Measurements from ENCODE around the gene MEPCE. TPM values are rescaled to one million over a fixed set of nuclear protein-coding genes. Genes with fewer than 3 reads are reported as not detected.

Gene MEPCE
- total and polyA plus RNA-seq, 9 of the 15 experiments (the other 6 are each of a cell fraction or from before 2014, with no cell fraction given) = 10.9 to 76.3 (median 44.1) TPM

DNA sequence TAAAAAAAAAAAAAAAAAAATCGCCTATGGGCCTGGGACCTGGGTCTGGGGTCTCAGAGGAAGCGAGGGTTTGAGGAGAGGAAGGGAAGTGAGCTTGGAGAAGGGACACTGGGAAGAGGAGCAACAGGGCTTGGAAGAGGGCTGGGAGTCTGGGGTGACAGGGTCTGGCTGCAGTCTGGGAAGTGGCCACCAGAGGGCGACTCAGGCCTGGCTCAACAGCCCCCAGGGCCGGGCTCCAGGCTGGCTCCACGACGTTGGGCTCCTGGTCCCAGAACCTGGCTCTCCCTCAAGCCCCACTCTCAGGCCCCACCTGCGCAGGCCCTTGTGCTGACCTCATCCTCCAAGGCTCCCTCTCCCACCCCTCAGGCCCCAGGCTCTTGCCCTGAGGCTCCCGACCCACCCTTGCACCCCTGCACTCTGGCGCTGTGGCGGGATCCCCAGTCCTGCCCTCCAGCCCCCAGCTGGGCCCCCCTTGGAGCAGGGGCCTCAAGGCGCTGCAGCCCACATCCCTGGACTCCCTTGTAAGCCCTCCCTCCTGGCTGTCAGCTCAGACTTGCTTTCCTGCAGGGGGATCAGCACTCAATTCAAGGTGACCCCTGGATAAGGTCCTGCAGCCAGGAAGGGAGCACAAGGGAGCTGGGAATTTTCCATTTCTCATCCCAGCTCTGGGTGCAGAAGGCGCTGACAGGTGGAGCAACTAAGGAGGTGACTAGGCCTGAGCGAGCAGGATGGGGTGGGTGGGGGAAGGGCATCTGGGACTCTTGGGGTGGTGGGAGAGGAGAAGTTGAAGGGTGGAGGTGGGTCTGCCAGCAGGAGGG is 39.8 kb downstream of the MEPCE start (continued):
- TF ChIP-seq RUNX1 (IDR thresholded peaks at IDR 0.05; ENCODE audit: low read depth) (no peak), SMC3 (conservative IDR thresholded peaks at IDR 0.05; ENCODE audit: insufficient read depth, low read depth, low read length) (peak; percentile 98), JUNB (CRISPR knock-in tag; conservative IDR thresholded peaks at IDR 0.05) (no peak), MCM7 (IDR thresholded peaks at IDR 0.05) (no peak), LEF1 (IDR thresholded peaks at IDR 0.05) (no peak), BHLHE40 (IDR thresholded peaks at IDR 0.05; ENCODE audit: low read length) (no peak), NCOR1 (IDR thresholded peaks at IDR 0.05) (no peak), HCFC1 (IDR thresholded peaks at IDR 0.05; ENCODE audit: low read depth, low read length) (peak; percentile 19; the same call in 1 of the 2 replicates), ZNF384 (IDR thresholded peaks at IDR 0.05; ENCODE audit: low read depth, low read length) (no peak), FUS (optimal IDR thresholded peaks at IDR 0.05; ENCODE audit: low read depth, low read length) (no peak), ZNF830 (CRISPR knock-in tag; IDR thresholded peaks at IDR 0.05) (no peak), MTA1 (IDR thresholded peaks at IDR 0.05; ENCODE audit: borderline replicate concordance) (no peak), ZNF174 (CRISPR knock-in tag; IDR thresholded peaks at IDR 0.05) (no peak), ARID2 (IDR thresholded peaks at IDR 0.05) (peak; percentile 52; the same call in 1 of the 2 replicates), ZNF212 (CRISPR knock-in tag; IDR thresholded peaks at IDR 0.05) (no peak)
- TF ChIP-seq, protein P1, sequence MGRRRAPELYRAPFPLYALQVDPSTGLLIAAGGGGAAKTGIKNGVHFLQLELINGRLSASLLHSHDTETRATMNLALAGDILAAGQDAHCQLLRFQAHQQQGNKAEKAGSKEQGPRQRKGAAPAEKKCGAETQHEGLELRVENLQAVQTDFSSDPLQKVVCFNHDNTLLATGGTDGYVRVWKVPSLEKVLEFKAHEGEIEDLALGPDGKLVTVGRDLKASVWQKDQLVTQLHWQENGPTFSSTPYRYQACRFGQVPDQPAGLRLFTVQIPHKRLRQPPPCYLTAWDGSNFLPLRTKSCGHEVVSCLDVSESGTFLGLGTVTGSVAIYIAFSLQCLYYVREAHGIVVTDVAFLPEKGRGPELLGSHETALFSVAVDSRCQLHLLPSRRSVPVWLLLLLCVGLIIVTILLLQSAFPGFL (CRISPR knock-in tag; IDR thresholded peaks at IDR 0.05) = no peak
- TF ChIP-seq, protein P2, sequence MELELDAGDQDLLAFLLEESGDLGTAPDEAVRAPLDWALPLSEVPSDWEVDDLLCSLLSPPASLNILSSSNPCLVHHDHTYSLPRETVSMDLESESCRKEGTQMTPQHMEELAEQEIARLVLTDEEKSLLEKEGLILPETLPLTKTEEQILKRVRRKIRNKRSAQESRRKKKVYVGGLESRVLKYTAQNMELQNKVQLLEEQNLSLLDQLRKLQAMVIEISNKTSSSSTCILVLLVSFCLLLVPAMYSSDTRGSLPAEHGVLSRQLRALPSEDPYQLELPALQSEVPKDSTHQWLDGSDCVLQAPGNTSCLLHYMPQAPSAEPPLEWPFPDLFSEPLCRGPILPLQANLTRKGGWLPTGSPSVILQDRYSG (tag; conservative IDR thresholded peaks at IDR 0.05; ENCODE audit: low read depth) = no peak
- TF ChIP-seq, protein P3, sequence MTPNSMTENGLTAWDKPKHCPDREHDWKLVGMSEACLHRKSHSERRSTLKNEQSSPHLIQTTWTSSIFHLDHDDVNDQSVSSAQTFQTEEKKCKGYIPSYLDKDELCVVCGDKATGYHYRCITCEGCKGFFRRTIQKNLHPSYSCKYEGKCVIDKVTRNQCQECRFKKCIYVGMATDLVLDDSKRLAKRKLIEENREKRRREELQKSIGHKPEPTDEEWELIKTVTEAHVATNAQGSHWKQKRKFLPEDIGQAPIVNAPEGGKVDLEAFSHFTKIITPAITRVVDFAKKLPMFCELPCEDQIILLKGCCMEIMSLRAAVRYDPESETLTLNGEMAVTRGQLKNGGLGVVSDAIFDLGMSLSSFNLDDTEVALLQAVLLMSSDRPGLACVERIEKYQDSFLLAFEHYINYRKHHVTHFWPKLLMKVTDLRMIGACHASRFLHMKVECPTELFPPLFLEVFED (CRISPR knock-in tag; conservative IDR thresholded peaks at IDR 0.05) = no peak; the same call in 1 of the 2 replicates
- TF ChIP-seq, protein P4, sequence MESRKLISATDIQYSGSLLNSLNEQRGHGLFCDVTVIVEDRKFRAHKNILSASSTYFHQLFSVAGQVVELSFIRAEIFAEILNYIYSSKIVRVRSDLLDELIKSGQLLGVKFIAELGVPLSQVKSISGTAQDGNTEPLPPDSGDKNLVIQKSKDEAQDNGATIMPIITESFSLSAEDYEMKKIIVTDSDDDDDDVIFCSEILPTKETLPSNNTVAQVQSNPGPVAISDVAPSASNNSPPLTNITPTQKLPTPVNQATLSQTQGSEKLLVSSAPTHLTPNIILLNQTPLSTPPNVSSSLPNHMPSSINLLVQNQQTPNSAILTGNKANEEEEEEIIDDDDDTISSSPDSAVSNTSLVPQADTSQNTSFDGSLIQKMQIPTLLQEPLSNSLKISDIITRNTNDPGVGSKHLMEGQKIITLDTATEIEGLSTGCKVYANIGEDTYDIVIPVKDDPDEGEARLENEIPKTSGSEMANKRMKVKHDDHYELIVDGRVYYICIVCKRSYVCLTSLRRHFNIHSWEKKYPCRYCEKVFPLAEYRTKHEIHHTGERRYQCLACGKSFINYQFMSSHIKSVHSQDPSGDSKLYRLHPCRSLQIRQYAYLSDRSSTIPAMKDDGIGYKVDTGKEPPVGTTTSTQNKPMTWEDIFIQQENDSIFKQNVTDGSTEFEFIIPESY (CRISPR knock-in tag; IDR thresholded peaks at IDR 0.05) = peak; percentile 99
- TF ChIP-seq, protein P5, sequence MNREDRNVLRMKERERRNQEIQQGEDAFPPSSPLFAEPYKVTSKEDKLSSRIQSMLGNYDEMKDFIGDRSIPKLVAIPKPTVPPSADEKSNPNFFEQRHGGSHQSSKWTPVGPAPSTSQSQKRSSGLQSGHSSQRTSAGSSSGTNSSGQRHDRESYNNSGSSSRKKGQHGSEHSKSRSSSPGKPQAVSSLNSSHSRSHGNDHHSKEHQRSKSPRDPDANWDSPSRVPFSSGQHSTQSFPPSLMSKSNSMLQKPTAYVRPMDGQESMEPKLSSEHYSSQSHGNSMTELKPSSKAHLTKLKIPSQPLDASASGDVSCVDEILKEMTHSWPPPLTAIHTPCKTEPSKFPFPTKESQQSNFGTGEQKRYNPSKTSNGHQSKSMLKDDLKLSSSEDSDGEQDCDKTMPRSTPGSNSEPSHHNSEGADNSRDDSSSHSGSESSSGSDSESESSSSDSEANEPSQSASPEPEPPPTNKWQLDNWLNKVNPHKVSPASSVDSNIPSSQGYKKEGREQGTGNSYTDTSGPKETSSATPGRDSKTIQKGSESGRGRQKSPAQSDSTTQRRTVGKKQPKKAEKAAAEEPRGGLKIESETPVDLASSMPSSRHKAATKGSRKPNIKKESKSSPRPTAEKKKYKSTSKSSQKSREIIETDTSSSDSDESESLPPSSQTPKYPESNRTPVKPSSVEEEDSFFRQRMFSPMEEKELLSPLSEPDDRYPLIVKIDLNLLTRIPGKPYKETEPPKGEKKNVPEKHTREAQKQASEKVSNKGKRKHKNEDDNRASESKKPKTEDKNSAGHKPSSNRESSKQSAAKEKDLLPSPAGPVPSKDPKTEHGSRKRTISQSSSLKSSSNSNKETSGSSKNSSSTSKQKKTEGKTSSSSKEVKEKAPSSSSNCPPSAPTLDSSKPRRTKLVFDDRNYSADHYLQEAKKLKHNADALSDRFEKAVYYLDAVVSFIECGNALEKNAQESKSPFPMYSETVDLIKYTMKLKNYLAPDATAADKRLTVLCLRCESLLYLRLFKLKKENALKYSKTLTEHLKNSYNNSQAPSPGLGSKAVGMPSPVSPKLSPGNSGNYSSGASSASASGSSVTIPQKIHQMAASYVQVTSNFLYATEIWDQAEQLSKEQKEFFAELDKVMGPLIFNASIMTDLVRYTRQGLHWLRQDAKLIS (CRISPR knock-in tag; IDR thresholded peaks at IDR 0.05) = no peak
